Measurements from ENCODE around the gene LRP5. TPM values are rescaled to one million over a fixed set of nuclear protein-coding genes. Genes with fewer than 3 reads are reported as not detected.
A peak's percentile ranks its signal among the peaks of the same experiment; 100 is the strongest.

LRP5 gene
- total RNA-seq (1 to 10 TPM; 2.0 to 2.9 TPM), total RNA-seq (1.1 to 36.4 (median 3.7) reads per million in 172 experiments)
- 0.91 TPM for polyA plus RNA-seq (2013, experiment 1 of 2)
- polyA plus RNA-seq (2013, experiment 2 of 2): 1.9 TPM

DNA sequence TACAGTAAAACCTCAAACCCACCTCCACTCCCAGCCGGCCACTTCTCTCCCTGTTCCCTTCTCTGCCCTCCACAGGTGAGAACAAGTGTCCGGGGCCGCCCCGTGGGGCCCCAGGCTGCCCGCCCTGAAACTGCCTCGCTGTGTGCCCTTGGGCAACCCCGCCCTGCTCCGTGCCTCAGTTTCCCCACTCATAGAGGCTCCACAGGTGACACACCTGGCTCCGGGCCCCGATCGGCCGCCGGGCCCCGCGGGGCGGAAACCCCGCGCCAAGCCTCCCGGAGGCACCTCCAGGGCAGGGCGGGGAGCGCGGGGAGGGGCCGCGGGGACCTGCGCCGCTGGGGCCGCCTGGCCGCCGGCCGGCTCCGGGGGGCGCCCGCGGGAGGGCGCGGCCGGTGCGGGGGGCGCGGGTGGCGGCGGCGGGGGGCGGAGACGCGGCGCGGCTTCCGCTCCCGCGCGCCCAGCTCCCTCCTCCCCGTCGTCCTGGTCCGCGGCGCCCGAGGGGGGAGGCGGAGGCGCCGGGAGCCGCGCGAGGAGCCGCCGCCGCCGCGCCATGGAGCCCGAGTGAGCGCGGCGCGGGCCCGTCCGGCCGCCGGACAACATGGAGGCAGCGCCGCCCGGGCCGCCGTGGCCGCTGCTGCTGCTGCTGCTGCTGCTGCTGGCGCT lies at the start of gene LRP5:
LRP5 (plus strand) TSS at position 475 of the 663 bp plus-strand sequence; CDS start at position 599, 124 bp downstream.
- Histone ChIP-seq H3K27me3 (ENCODE audit: control insufficient read depth in 1 of 2, insufficient read depth in 2 of 2, low read length in 2 of 2) (peaks cover 0 to 6% of the 10 kb centered on the region in 2 experiments), H3K4me1 (ENCODE audit: insufficient read depth, low read length) (peaks cover 20% of the 10 kb centered on the region), H3K36me3 (ENCODE audit: insufficient read depth, low read length) (no peaks in the 10 kb centered on the region), H3K4me3 (ENCODE audit: low read length) (peak within 1 kb of the TSS; percentile 40), H3K27ac (ENCODE audit: low read depth in 1 of 2, low read length in 2 of 2) (no peak within 1 kb of the TSS), H3K9me3 (ENCODE audit: control insufficient read depth in 1 of 2, insufficient read depth in 1 of 2, low read length in 2 of 2) (no peaks in the 10 kb centered on the region)
- ChIA-PET POLR2A (interaction anchor here (0.5 kb wide), 1 partner anchor 8 kb away, joined by 3 read pairs; no protein-coding TSS in a partner anchor), CTCF (no interaction called here)
- H3K9me3 Mint-ChIP-seq: no peaks in the 10 kb centered on the region
- H3K4me3 Mint-ChIP-seq: peak within 1 kb of the TSS; percentile 93
- peak within 1 kb of the TSS; percentile 7 for H3K27ac Mint-ChIP-seq
- intact Hi-C loops (cut with DNase I, micrococcal nuclease): no loop called here
- H3K36me3 Mint-ChIP-seq (ENCODE audit: low read depth): no peaks in the 10 kb centered on the region
- peak in 3 of 14 experiments; percentile 18 to 40 (median 25) for DNase-seq
- ATAC-seq (ENCODE audit: poor library complexity): peak; percentile 58
- peaks cover 30% of the 10 kb centered on the region for H3K4me1 Mint-ChIP-seq (ENCODE audit: low read depth)
- peaks cover 3% of the 10 kb centered on the region for H3K27me3 Mint-ChIP-seq
- TF ChIP-seq, protein P1, sequence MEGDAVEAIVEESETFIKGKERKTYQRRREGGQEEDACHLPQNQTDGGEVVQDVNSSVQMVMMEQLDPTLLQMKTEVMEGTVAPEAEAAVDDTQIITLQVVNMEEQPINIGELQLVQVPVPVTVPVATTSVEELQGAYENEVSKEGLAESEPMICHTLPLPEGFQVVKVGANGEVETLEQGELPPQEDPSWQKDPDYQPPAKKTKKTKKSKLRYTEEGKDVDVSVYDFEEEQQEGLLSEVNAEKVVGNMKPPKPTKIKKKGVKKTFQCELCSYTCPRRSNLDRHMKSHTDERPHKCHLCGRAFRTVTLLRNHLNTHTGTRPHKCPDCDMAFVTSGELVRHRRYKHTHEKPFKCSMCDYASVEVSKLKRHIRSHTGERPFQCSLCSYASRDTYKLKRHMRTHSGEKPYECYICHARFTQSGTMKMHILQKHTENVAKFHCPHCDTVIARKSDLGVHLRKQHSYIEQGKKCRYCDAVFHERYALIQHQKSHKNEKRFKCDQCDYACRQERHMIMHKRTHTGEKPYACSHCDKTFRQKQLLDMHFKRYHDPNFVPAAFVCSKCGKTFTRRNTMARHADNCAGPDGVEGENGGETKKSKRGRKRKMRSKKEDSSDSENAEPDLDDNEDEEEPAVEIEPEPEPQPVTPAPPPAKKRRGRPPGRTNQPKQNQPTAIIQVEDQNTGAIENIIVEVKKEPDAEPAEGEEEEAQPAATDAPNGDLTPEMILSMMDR (IDR thresholded peaks at IDR 0.05): no peak

DNA sequence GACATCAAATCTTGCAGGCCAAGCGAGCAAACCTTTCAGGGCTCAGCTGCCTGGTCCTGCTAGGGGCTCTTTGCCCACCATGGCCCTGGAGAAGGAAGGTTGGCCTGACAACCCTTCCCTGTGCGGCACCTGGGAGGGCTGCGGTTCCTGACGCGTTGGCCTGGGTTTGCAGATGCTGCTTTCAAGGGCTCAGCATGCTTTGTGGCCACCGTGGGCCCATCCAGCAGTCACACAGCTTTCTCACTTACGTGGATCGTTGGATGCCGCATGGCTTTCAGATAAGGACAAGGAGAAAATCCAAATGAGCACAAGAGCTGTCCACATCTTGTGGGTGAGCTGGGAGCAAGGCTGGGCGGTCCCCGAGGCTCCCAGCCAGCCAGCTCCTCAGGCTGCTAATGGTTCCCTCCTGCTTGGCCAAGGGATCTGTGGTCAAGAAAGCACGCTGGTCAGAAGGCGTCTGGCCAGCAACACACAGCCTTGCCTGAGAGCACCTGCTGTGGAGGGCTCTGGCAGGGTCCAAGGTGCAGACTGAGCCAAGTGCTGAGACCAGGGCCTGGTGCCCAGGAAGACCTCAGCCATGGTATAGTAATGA lies 48.9 kb upstream of the LRP5 start:
- intact Hi-C loops (cut with DNase I, micrococcal nuclease): no loop called here
- Mint-ChIP-seq H3K4me1 (ENCODE audit: low read depth) (peaks cover under 1% of the 10 kb centered on the region), H3K4me3 (no peak overlapping the region), H3K27me3 (no peaks in the 10 kb centered on the region), H3K9me3 (no peaks in the 10 kb centered on the region), H3K36me3 (ENCODE audit: low read depth) (peaks cover 55% of the 10 kb centered on the region), H3K27ac (no peak overlapping the region)
- Histone ChIP-seq H3K27ac (ENCODE audit: low read depth in 1 of 2, low read length in 2 of 2) (no peak overlapping the region), H3K9me3 (ENCODE audit: control insufficient read depth in 1 of 2, insufficient read depth in 1 of 2, low read length in 2 of 2) (no peaks in the 10 kb centered on the region), H3K4me3 (ENCODE audit: low read length) (no peak overlapping the region), H3K27me3 (ENCODE audit: control insufficient read depth in 1 of 2, insufficient read depth in 2 of 2, low read length in 2 of 2) (no peaks in the 10 kb centered on the region), H3K4me1 (ENCODE audit: insufficient read depth, low read length) (no peaks in the 10 kb centered on the region), H3K36me3 (ENCODE audit: insufficient read depth, low read length) (peaks cover 54% of the 10 kb centered on the region)
- TF ChIP-seq, protein P1 (IDR thresholded peaks at IDR 0.05): no peak
- DNase-seq (no peak), ATAC-seq (ENCODE audit: poor library complexity) (no peak)
- POLR2A ChIA-PET: no interaction called here
- CTCF ChIA-PET: no interaction called here

- TF ChIP-seq, protein P1 (IDR thresholded peaks at IDR 0.05): no peak
- no peak overlapping the region for H3K4me3 ChIP-seq (ENCODE audit: low read length)
- Mint-ChIP-seq H3K4me3 (no peak overlapping the region), H3K36me3 (ENCODE audit: low read depth) (peaks cover 60% of the 10 kb centered on the region), H3K27ac (no peak overlapping the region), H3K4me1 (ENCODE audit: low read depth) (peaks cover 8% of the 10 kb centered on the region), H3K9me3 (no peaks in the 10 kb centered on the region), H3K27me3 (no peaks in the 10 kb centered on the region)
- intact Hi-C loops (cut with DNase I, micrococcal nuclease): no loop called here
- CTCF ChIA-PET: no interaction called here
- H3K4me1 ChIP-seq (ENCODE audit: insufficient read depth, low read length): no peaks in the 10 kb centered on the region
- POLR2A ChIA-PET: no interaction called here
- H3K27me3 ChIP-seq (ENCODE audit: control insufficient read depth in 1 of 2, insufficient read depth in 2 of 2, low read length in 2 of 2): no peaks in the 10 kb centered on the region
- peaks cover 54% of the 10 kb centered on the region for H3K36me3 ChIP-seq (ENCODE audit: insufficient read depth, low read length)
- ATAC-seq (ENCODE audit: poor library complexity): no peak
- no peak overlapping the region for H3K27ac ChIP-seq (ENCODE audit: low read depth in 1 of 2, low read length in 2 of 2)
- no peaks in the 10 kb centered on the region for H3K9me3 ChIP-seq (ENCODE audit: control insufficient read depth in 1 of 2, insufficient read depth in 1 of 2, low read length in 2 of 2)
- DNase-seq: no peak
Observed at GRCh38 chr11:68264244-68264643, 48.1 kb upstream of the LRP5 start.
